Naive thymus-derived CD4-positive, alpha-beta T cell (primary cell): ENCODE results near the gene ITPR2. TPM values are rescaled to one million over a fixed set of nuclear protein-coding genes. Genes with fewer than 3 reads are reported as not detected.

ENCODE experiments used
- ATAC-seq: fragments of 150-1000 bp; cut with Tn5 transposase; 2 replicates; pipeline ENCODE4 v1.10.0; 2021; ENCODE audit warnings: mild to moderate bottlenecking, moderate library complexity
- CTCF ChIA-PET: fragments of 350-600 bp; sonication (Branson Sonifier 250); formaldehyde crosslinking; loops from one replicate; lab custom pipeline; 2021; ENCODE audit warnings: antibody characterized with exemption; lab: Charles Lee
- POLR2A ChIA-PET: fragments of 350-600 bp; sonication (Branson Sonifier 250); formaldehyde crosslinking; loops from one replicate; lab custom pipeline; 2021; ENCODE audit warnings: antibody characterized with exemption, inconsistent platforms; lab: Charles Lee
- DNase-seq, 9 donors: peaks; one replicate each; pipeline versions ENCODE4 v3.0.0 to v3.0.0-alpha.2; 2020 to 2022; ENCODE audit warnings: mixed read lengths in 1 of 9
- H3K27ac ChIP-seq: one replicate; pipeline ENCODE4 v1.7.0; 2013; ENCODE audit warnings: mild to moderate bottlenecking, low read depth, low read length, moderate library complexity
- H3K27me3 ChIP-seq, 2 donors: one replicate each; pipeline ENCODE4 v1.7.0; 2013; ENCODE audit warnings: low read length in 2 of 2, mild to moderate bottlenecking in 2 of 2, moderate library complexity in 2 of 2; ENCODE audit not compliant: control insufficient read depth in 2 of 2, insufficient read depth in 2 of 2
- H3K36me3 ChIP-seq, 3 experiments: 1 replicate in 2 of 3; 2 replicates in 1 of 3; pipeline ENCODE4 v1.7.0; 2013; ENCODE audit warnings: low read length in 3 of 3, mild to moderate bottlenecking in 3 of 3, moderate library complexity in 1 of 3; ENCODE audit not compliant: insufficient read depth in 3 of 3, control insufficient read depth in 2 of 3
- H3K4me1 ChIP-seq, 2 donors: one replicate each; pipeline ENCODE4 v1.7.0; 2013; ENCODE audit warnings: low read length in 2 of 2, mild to moderate bottlenecking in 2 of 2, moderate library complexity in 1 of 2; ENCODE audit not compliant: control insufficient read depth in 2 of 2, insufficient read depth in 2 of 2
- H3K4me3 ChIP-seq: 2 replicates; pipeline ENCODE4 v1.7.0; 2013; ENCODE audit warnings: mild to moderate bottlenecking, low read length
- H3K9me3 ChIP-seq, 3 experiments: 1 replicate in 2 of 3; 2 replicates in 1 of 3; pipeline ENCODE4 v1.7.0; 2013; ENCODE audit warnings: low read length in 3 of 3; ENCODE audit not compliant: control insufficient read depth in 2 of 3
- H3K27ac Mint-ChIP-seq, 9 donors: one replicate each; pipeline ENCODE4 v1.8.0; 2020 to 2022; ENCODE audit warnings: mixed read lengths in 9 of 9, mild to moderate bottlenecking in 8 of 9, moderate library complexity in 5 of 9, inconsistent platforms in 2 of 9
- H3K27me3 Mint-ChIP-seq, 5 donors: one replicate each; pipeline ENCODE4 v1.8.0; 2021 to 2022; ENCODE audit warnings: mixed read lengths in 5 of 5, mild to moderate bottlenecking in 1 of 5
- H3K36me3 Mint-ChIP-seq, 5 donors: one replicate each; pipeline ENCODE4 v1.8.0; 2020 to 2022; ENCODE audit warnings: mixed read lengths in 5 of 5, mild to moderate bottlenecking in 3 of 5, inconsistent platforms in 1 of 5
- H3K4me1 Mint-ChIP-seq, 7 donors: one replicate each; pipeline ENCODE4 v1.8.0; 2020 to 2022; ENCODE audit warnings: mixed read lengths in 7 of 7, mild to moderate bottlenecking in 3 of 7, inconsistent platforms in 1 of 7
- H3K4me3 Mint-ChIP-seq, 10 donors: one replicate each; pipeline ENCODE4 v1.8.0; 2020 to 2022; ENCODE audit warnings: mild to moderate bottlenecking in 10 of 10, mixed read lengths in 10 of 10, moderate library complexity in 6 of 10, inconsistent platforms in 2 of 10
- H3K9me3 Mint-ChIP-seq, 11 donors: one replicate each; pipeline ENCODE4 v1.8.0; 2020 to 2022; ENCODE audit warnings: mixed read lengths in 11 of 11, mild to moderate bottlenecking in 4 of 11, inconsistent platforms in 1 of 11, moderate library complexity in 1 of 11
- intact Hi-C, 2 donors: fragments of 100-400 bp; cut with micrococcal nuclease; formaldehyde crosslinking; loops; one replicate each; pipeline ENCODE4 v1.15.1; 2023
- polyA plus RNA-seq, 2 donors: library from polyadenylated mRNA; unstranded; fragments of 300-500 nt; fragmentation: Illumina TruSeq; gene quantifications; one replicate each; pipeline ENCODE4 v1.2.3, GENCODE V29; 2021
- total RNA-seq, 6 experiments: library from RNA in 5 of 6; stranded (reverse) in 5 of 6; gene quantifications; 1 replicate in 5 of 6; 2 replicates in 1 of 6; pipeline ENCODE4 v1.2.3 and lab custom pipeline; 2021 to 2026

Gene ITPR2
- total and polyA plus RNA-seq, 7 experiments from 2014 or later, result 11.3 to 71.5 (median 51.4) TPM

GRCh38 chr12:26396402-26396801, 436.6 kb downstream of the ITPR2 start:
- Histone ChIP-seq H3K4me3 (no peak overlapping the region), H3K27me3 (no peaks in the 10 kb centered on the region), H3K9me3 (no peaks in the 10 kb centered on the region), H3K4me1 (no peaks in the 10 kb centered on the region), H3K27ac (no peak overlapping the region), H3K36me3 (peaks cover 0 to 52% (median 0%) of the 10 kb centered on the region in 3 experiments)
- ATAC-seq (no peak), DNase-seq (no peak)
- Mint-ChIP-seq H3K9me3 (no peaks in the 10 kb centered on the region), H3K27me3 (no peaks in the 10 kb centered on the region), H3K4me3 (no peak overlapping the region), H3K27ac (no peak overlapping the region), H3K4me1 (no peaks in the 10 kb centered on the region), H3K36me3 (peaks cover 6 to 27% (median 20%) of the 10 kb centered on the region in 5 donors)
- ChIA-PET POLR2A (no interaction called here), CTCF (no interaction called here)
- intact Hi-C loops, result no loop called here

- Mint-ChIP-seq H3K4me3 (no peak overlapping the region), H3K9me3 (peaks cover 0 to 6% (median 0%) of the 10 kb centered on the region in 11 donors), H3K4me1 (no peaks in the 10 kb centered on the region), H3K36me3 (peaks cover 26 to 73% (median 71%) of the 10 kb centered on the region in 5 donors), H3K27me3 (no peaks in the 10 kb centered on the region), H3K27ac (no peak overlapping the region)
- H3K4me1 ChIP-seq, result no peaks in the 10 kb centered on the region
- no peaks in the 10 kb centered on the region for H3K9me3 ChIP-seq
- DNase-seq (no peak), ATAC-seq (no peak)
- ChIA-PET POLR2A (no interaction called here), CTCF (no interaction called here)
- H3K27ac ChIP-seq, result no peak overlapping the region
- intact Hi-C loops, result no loop called here
- peaks cover 4 to 24% (median 8%) of the 10 kb centered on the region in 3 experiments for H3K36me3 ChIP-seq
- no peak overlapping the region for H3K4me3 ChIP-seq
- H3K27me3 ChIP-seq, result no peaks in the 10 kb centered on the region
Measured at GRCh38 chr12:26389343-26389742, 443.7 kb downstream of the ITPR2 start.

GRCh38 chr12:26384536-26384935, 448.5 kb downstream of the ITPR2 start:
- Mint-ChIP-seq H3K4me1 (no peaks in the 10 kb centered on the region), H3K4me3 (no peak overlapping the region), H3K27ac (no peak overlapping the region), H3K27me3 (no peaks in the 10 kb centered on the region), H3K36me3 (peaks cover 19 to 75% (median 65%) of the 10 kb centered on the region in 5 donors), H3K9me3 (peaks cover 0 to 8% (median 2%) of the 10 kb centered on the region in 11 donors)
- Histone ChIP-seq H3K27me3 (no peaks in the 10 kb centered on the region), H3K9me3 (no peaks in the 10 kb centered on the region), H3K27ac (no peak overlapping the region), H3K4me3 (no peak overlapping the region), H3K4me1 (no peaks in the 10 kb centered on the region), H3K36me3 (peaks cover 4 to 8% (median 4%) of the 10 kb centered on the region in 3 experiments)
- POLR2A ChIA-PET, result no interaction called here
- CTCF ChIA-PET, result no interaction called here
- no peak for DNase-seq
- intact Hi-C loops, result no loop called here
- ATAC-seq, result no peak

- Mint-ChIP-seq H3K4me1 (peaks cover 0 to 2% (median 0%) of the 10 kb centered on the region in 7 donors), H3K27ac (no peak overlapping the region), H3K9me3 (peaks cover 0 to 8% (median 2%) of the 10 kb centered on the region in 11 donors), H3K27me3 (no peaks in the 10 kb centered on the region), H3K36me3 (peaks cover 23 to 74% (median 58%) of the 10 kb centered on the region in 5 donors), H3K4me3 (no peak overlapping the region)
- ChIA-PET CTCF (no interaction called here), POLR2A (no interaction called here)
- Histone ChIP-seq H3K36me3 (peaks cover 3 to 8% (median 4%) of the 10 kb centered on the region in 3 experiments), H3K9me3 (no peaks in the 10 kb centered on the region), H3K4me3 (no peak overlapping the region), H3K27ac (no peak overlapping the region), H3K27me3 (no peaks in the 10 kb centered on the region), H3K4me1 (no peaks in the 10 kb centered on the region)
- ATAC-seq, result no peak
- no peak for DNase-seq
- intact Hi-C loops, result no loop called here
Measured at GRCh38 chr12:26383041-26383440, 450.0 kb downstream of the ITPR2 start.

GRCh38 chr12:26380897-26381296, 452.1 kb downstream of the ITPR2 start:
- no peaks in the 10 kb centered on the region for H3K27me3 ChIP-seq
- no peak overlapping the region for H3K27ac ChIP-seq
- ChIA-PET POLR2A (no interaction called here), CTCF (no interaction called here)
- Mint-ChIP-seq H3K27me3 (no peaks in the 10 kb centered on the region), H3K27ac (no peak overlapping the region), H3K4me1 (peaks cover 0 to 2% (median 0%) of the 10 kb centered on the region in 7 donors), H3K36me3 (peaks cover 22 to 68% (median 48%) of the 10 kb centered on the region in 5 donors), H3K9me3 (peaks cover 0 to 8% (median 2%) of the 10 kb centered on the region in 11 donors), H3K4me3 (no peak overlapping the region)
- no peak for ATAC-seq
- DNase-seq, result no peak
- H3K4me1 ChIP-seq, result no peaks in the 10 kb centered on the region
- no peak overlapping the region for H3K4me3 ChIP-seq
- H3K9me3 ChIP-seq, result no peaks in the 10 kb centered on the region
- intact Hi-C loops, result no loop called here
- H3K36me3 ChIP-seq, result peaks cover 0 to 4% (median 0%) of the 10 kb centered on the region in 3 experiments

GRCh38 chr12:26379777-26380467, 453.1 kb downstream of the ITPR2 start:
- ChIA-PET POLR2A (no interaction called here), CTCF (no interaction called here)
- H3K4me1 Mint-ChIP-seq, result peaks cover 0 to 2% (median 0%) of the 10 kb centered on the region in 7 donors
- peaks cover 0 to 8% (median 0%) of the 10 kb centered on the region in 11 donors for H3K9me3 Mint-ChIP-seq
- Histone ChIP-seq H3K36me3 (peaks cover 0 to 3% (median 0%) of the 10 kb centered on the region in 3 experiments), H3K27ac (no peak overlapping the region), H3K4me3 (no peak overlapping the region), H3K4me1 (no peaks in the 10 kb centered on the region), H3K9me3 (no peaks in the 10 kb centered on the region), H3K27me3 (no peaks in the 10 kb centered on the region)
- peaks cover 12 to 65% (median 38%) of the 10 kb centered on the region in 5 donors for H3K36me3 Mint-ChIP-seq
- no peak overlapping the region for H3K27ac Mint-ChIP-seq
- no peak overlapping the region for H3K4me3 Mint-ChIP-seq
- intact Hi-C loops, result no loop called here
- ATAC-seq, result no peak
- H3K27me3 Mint-ChIP-seq, result no peaks in the 10 kb centered on the region
- DNase-seq, result no peak

GRCh38 chr12:26378711-26379110, 454.3 kb downstream of the ITPR2 start:
- no peak overlapping the region for H3K27ac Mint-ChIP-seq
- H3K4me3 Mint-ChIP-seq, result no peak overlapping the region
- no peak overlapping the region for H3K27ac ChIP-seq
- H3K36me3 ChIP-seq, result no peaks in the 10 kb centered on the region
- no peaks in the 10 kb centered on the region for H3K9me3 ChIP-seq
- H3K4me1 ChIP-seq, result no peaks in the 10 kb centered on the region
- POLR2A ChIA-PET, result no interaction called here
- intact Hi-C loops, result no loop called here
- peaks cover 4 to 60% (median 29%) of the 10 kb centered on the region in 5 donors for H3K36me3 Mint-ChIP-seq
- no peaks in the 10 kb centered on the region for H3K27me3 Mint-ChIP-seq
- H3K27me3 ChIP-seq, result no peaks in the 10 kb centered on the region
- H3K4me1 Mint-ChIP-seq, result peaks cover 0 to 2% (median 0%) of the 10 kb centered on the region in 7 donors
- peaks cover 0 to 2% (median 0%) of the 10 kb centered on the region in 11 donors for H3K9me3 Mint-ChIP-seq
- ATAC-seq (no peak), DNase-seq (no peak)
- no peak overlapping the region for H3K4me3 ChIP-seq
- CTCF ChIA-PET, result no interaction called here
